ENCODE results near the gene LDLRAD3.

LDLRAD3 gene

GRCh38 chr11:35927104-35927503 is 16.8 kb upstream of the LDLRAD3 start:
- TF ChIP-seq, protein P1, sequence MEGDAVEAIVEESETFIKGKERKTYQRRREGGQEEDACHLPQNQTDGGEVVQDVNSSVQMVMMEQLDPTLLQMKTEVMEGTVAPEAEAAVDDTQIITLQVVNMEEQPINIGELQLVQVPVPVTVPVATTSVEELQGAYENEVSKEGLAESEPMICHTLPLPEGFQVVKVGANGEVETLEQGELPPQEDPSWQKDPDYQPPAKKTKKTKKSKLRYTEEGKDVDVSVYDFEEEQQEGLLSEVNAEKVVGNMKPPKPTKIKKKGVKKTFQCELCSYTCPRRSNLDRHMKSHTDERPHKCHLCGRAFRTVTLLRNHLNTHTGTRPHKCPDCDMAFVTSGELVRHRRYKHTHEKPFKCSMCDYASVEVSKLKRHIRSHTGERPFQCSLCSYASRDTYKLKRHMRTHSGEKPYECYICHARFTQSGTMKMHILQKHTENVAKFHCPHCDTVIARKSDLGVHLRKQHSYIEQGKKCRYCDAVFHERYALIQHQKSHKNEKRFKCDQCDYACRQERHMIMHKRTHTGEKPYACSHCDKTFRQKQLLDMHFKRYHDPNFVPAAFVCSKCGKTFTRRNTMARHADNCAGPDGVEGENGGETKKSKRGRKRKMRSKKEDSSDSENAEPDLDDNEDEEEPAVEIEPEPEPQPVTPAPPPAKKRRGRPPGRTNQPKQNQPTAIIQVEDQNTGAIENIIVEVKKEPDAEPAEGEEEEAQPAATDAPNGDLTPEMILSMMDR (conservative IDR thresholded peaks at IDR 0.05; ENCODE audit: low read length) = no peak
- H3K4me3 ChIP-seq (ENCODE audit: low read length) = no peak overlapping the region
- no peak for DNase-seq (ENCODE audit: low read depth)

GRCh38 chr11:35927682-35928081 is 16.2 kb upstream of the LDLRAD3 start:
- peak; percentile 32 for DNase-seq (ENCODE audit: low read depth)
- no peak overlapping the region for H3K4me3 ChIP-seq (ENCODE audit: low read length)
- TF ChIP-seq, protein P1 (conservative IDR thresholded peaks at IDR 0.05; ENCODE audit: low read length) = no peak

GRCh38 chr11:35928688-35929395 is 15.0 kb upstream of the LDLRAD3 start:
- TF ChIP-seq, protein P1 (conservative IDR thresholded peaks at IDR 0.05; ENCODE audit: low read length) = no peak
- H3K4me3 ChIP-seq (ENCODE audit: low read length) = no peak overlapping the region
- no peak for DNase-seq (ENCODE audit: low read depth)

DNA sequence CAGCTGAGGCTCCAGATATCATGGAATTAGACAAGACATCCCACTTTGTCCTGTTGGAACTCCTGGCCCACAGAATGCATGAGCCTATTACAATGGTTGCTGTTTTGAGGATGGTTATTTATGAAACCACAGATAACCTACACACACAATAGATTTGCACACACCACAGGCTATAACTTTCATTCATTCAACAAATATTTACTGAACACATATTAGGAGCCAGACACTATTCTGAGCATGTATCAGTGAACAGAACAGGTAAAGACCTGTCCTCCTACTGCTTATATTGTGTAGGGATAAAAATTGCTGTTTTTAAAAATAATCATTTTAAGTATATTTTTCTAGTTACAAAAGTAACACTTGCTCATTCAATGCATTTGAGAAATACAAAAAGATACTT is 13.4 kb upstream of the LDLRAD3 start:
- DNase-seq (ENCODE audit: low read depth) = no peak
- TF ChIP-seq, protein P1 (conservative IDR thresholded peaks at IDR 0.05; ENCODE audit: low read length) = no peak
- H3K4me3 ChIP-seq (ENCODE audit: low read length) = no peak overlapping the region

DNA sequence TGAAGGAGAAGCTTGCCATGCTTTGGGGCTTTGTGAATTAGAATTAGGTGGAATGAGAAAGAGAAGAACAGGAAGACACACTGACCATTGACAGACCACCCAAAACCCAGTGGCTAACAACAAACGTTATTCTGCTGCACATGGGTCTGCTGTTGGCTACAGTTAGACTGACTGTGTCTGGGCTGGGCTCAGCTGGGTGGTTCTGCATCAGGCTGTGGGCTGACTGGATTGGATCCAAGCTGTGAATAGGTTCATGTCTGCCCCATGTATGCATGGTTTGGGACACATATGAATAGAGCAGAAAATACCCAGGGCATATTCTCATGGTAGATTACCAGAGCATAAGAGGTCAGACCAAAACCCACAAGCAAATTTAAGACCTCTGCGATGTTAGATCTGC is 11.7 kb upstream of the LDLRAD3 start:
- H3K4me3 ChIP-seq (ENCODE audit: low read length) = no peak overlapping the region
- no peak for DNase-seq (ENCODE audit: low read depth)

GRCh38 chr11:35932681-35933319 is 11.1 kb upstream of the LDLRAD3 start:
- no peak overlapping the region for H3K4me3 ChIP-seq (ENCODE audit: low read length)
- TF ChIP-seq, protein P1 (conservative IDR thresholded peaks at IDR 0.05; ENCODE audit: low read length) = no peak
- peak; percentile 27 for DNase-seq (ENCODE audit: low read depth)

More for the DNA sequence above, 11.7 kb upstream of the LDLRAD3 start:
- TF ChIP-seq, protein P1 (conservative IDR thresholded peaks at IDR 0.05; ENCODE audit: low read length) = no peak

DNA sequence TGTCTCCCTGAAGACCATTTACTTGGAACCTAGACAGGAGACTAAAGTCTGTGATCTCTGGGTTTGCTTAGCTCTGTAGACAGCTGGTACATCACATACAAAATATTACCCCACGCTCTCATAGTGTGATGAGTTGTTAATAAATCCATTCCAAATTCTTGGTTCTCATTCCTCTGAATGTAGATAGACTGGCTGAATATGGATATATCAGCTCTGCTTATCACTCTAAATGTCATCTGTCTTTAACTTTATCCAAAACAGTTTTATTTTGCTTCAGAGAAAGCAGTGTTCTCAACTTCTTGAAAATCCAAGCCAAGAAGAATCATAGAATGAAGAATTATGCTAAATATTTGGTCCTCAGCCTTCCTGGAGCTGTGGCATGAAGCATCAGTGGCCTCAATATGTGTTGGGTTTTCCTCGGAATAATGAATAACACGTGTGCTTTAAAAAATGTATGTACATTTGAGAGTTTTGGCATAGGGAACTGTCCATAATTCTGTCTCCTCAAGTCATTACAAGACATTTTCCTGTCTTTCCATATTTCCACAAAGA is 10.5 kb upstream of the LDLRAD3 start:
- TF ChIP-seq, protein P1 (conservative IDR thresholded peaks at IDR 0.05; ENCODE audit: low read length) = no peak
- DNase-seq (ENCODE audit: low read depth) = peak; percentile 30
- no peak overlapping the region for H3K4me3 ChIP-seq (ENCODE audit: low read length)
